Lower leg skin (tissue), 3 donors: ENCODE measurements around the gene PGK1.

ENCODE experiments used
- CTCF ChIP-seq, 3 donors: fragments of 450-650 bp; IDR thresholded peaks; one replicate each; pipeline ENCODE4 v1.5.1; 2016; ENCODE audit warnings: antibody characterized with exemption in 3 of 3, mild to moderate bottlenecking in 3 of 3, moderate library complexity in 2 of 3
- POLR2A ChIP-seq, 2 donors: fragments of 450-650 bp; IDR thresholded peaks; one replicate each; pipeline ENCODE4 v1.6.1; 2016 to 2017; ENCODE audit warnings: antibody characterized with exemption in 2 of 2, mild to moderate bottlenecking in 1 of 2, moderate library complexity in 1 of 2

GRCh38 chrX:78140206-78140605 is 36.2 kb downstream of the PGK1 start:
- no peak for TF ChIP-seq CTCF (IDR thresholded peaks at IDR 0.05)
- no peak for TF ChIP-seq POLR2A (IDR thresholded peaks at IDR 0.05)
